ENCODE data around the gene STX4.

GRCh38 chr16:31001507-31002249 lies 31.7 kb upstream of the STX4 start:
- no peak for TF ChIP-seq BCL3 (IDR thresholded peaks at IDR 0.05)
- no peak for TF ChIP-seq POLR2A (IDR thresholded peaks at IDR 0.05; ENCODE audit: low read length)
- TF ChIP-seq CHD2 (IDR thresholded peaks at IDR 0.05; ENCODE audit: low read length, partially characterized antibody): no peak
- TF ChIP-seq ELK1 (IDR thresholded peaks at IDR 0.05; ENCODE audit: low read depth, low read length): no peak
- no peak for TF ChIP-seq KDM1A (IDR thresholded peaks at IDR 0.05; ENCODE audit: low read depth)
- TF ChIP-seq MAFK (IDR thresholded peaks at IDR 0.05; ENCODE audit: partially characterized antibody): no peak
- no peak for TF ChIP-seq CTCF (IDR thresholded peaks at IDR 0.05)
- no peak for TF ChIP-seq MAX (IDR thresholded peaks at IDR 0.05)
- no peak for TF ChIP-seq SREBF2 (IDR thresholded peaks at IDR 0.05)
- TF ChIP-seq PHF8 (IDR thresholded peaks at IDR 0.05; ENCODE audit: borderline replicate concordance, low read depth): no peak
- no peak for TF ChIP-seq REST (IDR thresholded peaks at IDR 0.05)
- no peak for TF ChIP-seq EP300 (IDR thresholded peaks at IDR 0.05)
- TF ChIP-seq RCOR1 (IDR thresholded peaks at IDR 0.05; ENCODE audit: low read depth, low read length): no peak
- no peak for TF ChIP-seq CHD4 (IDR thresholded peaks at IDR 0.05; ENCODE audit: borderline replicate concordance)

Measured in A549 (cell line).